Measurements from ENCODE around the gene LSM12.

DNA sequence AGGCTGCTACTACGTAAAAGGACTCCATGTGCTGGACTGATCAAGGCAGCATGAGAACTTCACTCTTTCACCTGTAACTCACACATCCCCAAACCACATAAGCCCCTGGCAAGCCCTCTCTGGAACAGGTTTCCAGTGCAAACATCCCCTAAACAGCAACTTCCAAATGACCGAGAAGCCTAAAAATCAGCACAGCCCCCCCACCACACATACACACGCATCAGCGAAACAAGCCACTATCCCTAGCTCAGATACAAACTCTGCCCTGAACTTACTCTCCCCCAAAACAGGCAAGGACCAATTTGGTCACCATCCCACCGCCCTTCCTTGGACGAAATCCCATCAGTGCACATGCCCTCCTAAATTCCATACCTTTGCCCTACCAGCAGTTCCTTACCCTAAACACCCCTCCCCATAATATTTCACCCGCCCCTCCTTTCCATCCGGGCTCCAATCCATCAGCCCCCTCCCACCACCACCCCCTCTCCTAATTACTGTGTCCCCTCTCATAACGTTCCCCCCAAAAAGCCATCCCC, 735 bp downstream of the LSM12 start:
- TF ChIP-seq TAF1 (IDR thresholded peaks at IDR 0.05; ENCODE audit: borderline replicate concordance, low read depth, low read length), result no peak
- no peak for TF ChIP-seq POLR2AphosphoS5 (IDR thresholded peaks at IDR 0.05; ENCODE audit: low read depth, low read length)
